GM18526 (cell line): ENCODE results near the gene SLC7A11.

Experiments
- POLR2A ChIP-seq: IDR thresholded peaks from 3 replicates; pipeline ENCODE4 v1.6.1; 2011; ENCODE audit not compliant: insufficient read length; ENCODE audit errors: extremely low read depth

SLC7A11 gene

DNA sequence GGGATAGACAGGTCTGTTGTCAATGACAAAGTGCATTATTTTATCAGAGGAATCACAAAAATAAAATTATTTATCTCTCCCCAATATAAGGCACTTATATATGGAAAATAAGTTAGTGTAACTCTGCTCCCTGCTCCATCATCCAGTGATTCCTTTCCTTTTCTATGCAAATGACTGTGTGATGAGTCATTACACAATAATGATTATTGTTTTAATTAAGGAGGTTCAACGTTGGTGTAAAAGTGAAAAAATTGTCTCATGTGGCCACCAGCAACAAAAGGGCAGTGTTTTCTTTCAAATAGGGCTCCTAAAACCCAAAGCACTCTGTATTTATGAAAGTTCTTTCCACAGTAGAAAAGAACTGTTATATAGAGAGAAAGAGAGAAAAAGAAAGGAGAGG, 16.7 kb downstream of the SLC7A11 start:
- TF ChIP-seq POLR2A, result no peak

- no peak for TF ChIP-seq POLR2A
Measured at GRCh38 chr4:138224614-138225013, 17.5 kb downstream of the SLC7A11 start.

- no peak for TF ChIP-seq POLR2A
Measured at GRCh38 chr4:138223231-138223910, 18.8 kb downstream of the SLC7A11 start.

DNA sequence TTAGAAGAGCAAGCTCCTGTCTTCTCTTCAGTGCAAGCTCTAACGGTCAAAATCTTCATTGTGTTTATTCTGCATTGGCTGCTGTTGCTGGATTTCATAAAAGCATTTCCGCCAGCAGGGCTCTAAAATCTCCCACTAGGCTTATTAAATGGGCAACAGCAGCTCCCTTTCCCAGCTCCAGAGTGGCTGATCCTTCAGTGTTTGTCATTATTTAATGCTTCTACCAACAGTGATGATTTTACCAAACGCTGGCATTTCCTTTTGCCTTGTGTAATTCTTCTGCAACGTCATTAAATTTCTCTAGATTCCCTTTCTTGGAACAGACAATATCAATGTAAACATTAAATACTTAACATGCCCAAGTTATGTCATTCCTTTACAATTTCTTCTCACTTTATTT, 20.1 kb downstream of the SLC7A11 start:
- no peak for TF ChIP-seq POLR2A

- TF ChIP-seq POLR2A, result no peak
Measured at GRCh38 chr4:138218976-138219375, 23.2 kb downstream of the SLC7A11 start.

DNA sequence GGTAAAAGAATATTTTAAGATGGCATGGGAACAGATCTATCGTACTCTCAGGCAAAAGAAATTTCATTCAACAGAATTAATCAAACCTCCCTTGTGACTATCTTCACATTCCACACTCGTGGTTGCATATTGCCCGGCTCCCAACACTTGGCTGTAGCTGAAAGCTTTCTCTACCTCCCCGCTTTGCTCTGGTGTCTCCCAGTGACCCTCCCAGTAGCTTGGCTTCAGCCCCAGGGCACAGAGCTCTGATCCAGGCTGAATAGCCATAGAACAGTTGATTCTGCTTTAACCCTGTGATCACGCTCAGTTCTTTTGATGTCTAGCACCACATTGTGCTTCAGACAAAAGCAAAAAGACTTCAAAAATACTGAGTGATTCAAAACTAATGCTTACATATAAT, 24.6 kb downstream of the SLC7A11 start:
- no peak for TF ChIP-seq POLR2A

- TF ChIP-seq POLR2A, result no peak
Measured at GRCh38 chr4:138216272-138216867, 25.8 kb downstream of the SLC7A11 start.

GRCh38 chr4:138209094-138209493, 33.1 kb downstream of the SLC7A11 start:
- no peak for TF ChIP-seq POLR2A

DNA sequence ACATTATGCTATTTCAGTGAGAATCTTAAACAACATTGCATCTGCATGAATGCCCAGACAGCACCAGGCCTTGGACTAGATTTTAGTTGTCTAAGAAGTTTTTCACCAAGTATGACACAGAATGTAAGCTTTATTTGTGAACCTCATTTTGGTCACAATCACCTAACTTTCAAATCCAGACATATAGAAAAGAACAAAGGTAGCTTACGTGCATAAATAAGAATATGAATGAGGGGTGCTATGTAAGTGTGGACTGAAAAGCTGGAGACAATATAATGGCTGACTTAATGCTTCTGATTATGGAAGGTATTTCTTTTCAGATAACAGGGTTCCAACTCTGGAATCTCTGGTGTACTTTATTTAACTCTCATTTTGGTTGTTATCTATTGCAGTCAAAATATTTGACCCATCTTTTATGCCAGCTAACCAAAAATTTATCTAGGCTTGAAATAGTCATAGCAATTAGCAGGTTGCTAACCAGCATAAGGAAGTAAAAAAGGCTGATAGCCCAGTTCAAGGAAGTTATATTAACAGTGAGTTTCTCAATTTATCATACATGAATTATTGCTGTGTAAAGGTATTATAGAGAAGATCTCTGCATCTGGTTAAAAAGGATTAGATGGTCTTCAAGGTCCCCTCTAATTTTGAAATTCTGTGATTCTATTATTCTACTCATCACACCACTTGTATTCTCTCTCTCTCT, 36.5 kb downstream of the SLC7A11 start:
- no peak for TF ChIP-seq POLR2A

DNA sequence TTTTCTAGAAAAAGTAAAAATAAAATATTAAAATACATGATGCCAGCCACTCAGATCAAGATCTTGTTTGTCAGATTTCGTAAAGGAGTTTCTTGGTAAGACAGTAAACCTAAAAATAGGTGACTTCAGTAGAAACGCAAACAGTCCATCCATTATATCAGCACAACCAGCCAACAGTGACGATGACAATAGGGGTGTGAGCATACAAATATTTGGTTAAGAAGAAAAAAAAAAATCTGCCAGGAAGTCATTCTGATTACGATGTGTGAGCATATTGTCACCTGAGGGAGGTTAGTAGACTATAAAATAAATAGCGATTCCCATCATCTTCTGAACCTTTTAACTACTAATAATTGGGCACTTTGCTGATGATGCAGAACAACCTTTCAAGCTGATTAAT, 37.6 kb downstream of the SLC7A11 start:
- no peak for TF ChIP-seq POLR2A

- no peak for TF ChIP-seq POLR2A
Measured at GRCh38 chr4:138202686-138203085, 39.5 kb downstream of the SLC7A11 start.

GRCh38 chr4:138200236-138200590, 41.9 kb downstream of the SLC7A11 start:
- no peak for TF ChIP-seq POLR2A

DNA sequence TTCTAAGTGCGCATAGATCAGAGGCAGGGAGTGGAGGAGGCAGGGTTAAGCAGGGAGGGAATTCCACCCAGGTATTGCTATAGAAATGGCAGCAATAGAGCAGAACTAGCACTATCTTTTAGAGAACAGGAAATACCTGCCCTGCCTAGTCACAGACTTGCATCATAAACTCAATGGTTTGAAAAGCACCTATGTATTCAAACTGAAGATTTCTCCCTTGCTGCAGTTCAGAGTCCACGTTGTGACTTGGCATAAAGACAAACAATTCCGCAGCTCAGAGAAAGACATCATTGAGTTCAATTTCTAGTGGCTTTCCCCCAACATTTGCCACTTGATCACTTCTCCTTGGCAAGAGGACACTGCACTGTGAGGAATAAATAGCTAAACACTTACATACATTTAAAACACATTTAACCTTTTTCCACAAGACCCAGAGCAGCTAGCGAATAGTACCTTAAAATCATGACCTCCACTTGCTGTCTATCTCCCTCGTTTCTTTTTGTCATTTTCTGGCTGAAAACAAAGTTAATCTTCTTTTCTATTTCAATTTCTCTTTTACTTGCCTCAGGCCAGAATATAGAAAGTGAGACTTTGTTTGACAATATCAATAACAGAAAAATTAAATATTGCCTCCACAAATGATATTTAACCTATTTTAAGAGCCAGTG, 42.4 kb downstream of the SLC7A11 start:
- TF ChIP-seq POLR2A, result no peak

DNA sequence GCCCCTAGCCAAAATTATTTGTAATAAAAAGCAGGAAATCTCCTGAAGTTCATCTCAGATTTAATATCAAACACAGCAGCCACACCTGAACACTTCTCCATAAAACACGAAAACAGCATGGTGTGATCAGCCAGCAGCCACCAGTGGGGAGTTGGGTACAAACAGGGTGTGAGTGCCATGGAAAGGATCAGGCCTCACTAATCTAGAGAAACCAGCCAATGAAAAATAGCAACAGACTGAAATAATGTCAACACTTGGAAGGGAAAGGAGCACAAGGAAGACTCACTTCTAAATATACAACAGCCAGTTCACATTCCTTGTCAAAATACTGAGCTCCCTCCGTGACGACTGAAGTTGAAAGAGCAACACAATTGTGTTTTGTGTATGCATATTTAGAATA, 46.0 kb downstream of the SLC7A11 start:
- TF ChIP-seq POLR2A, result no peak

DNA sequence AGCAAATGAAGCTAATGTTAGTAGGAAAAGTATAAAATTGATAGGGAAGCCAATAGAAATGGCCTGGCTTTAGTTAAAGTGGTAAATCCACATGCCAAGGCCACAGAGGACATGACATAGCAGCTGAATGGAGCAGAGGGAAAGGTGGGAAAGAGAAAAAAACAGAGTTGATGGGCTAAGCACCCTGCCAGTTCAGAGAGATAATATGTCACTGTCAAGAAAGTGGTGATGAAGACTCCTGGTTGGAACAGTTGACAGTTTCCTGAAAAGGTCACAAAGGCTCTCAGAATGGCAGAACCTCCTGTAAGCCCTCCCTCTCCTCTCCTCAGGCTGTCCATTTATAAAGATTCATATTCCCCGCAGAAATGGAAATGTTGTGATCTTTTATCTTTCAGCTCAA, 48.2 kb downstream of the SLC7A11 start:
- no peak for TF ChIP-seq POLR2A

GRCh38 chr4:138192113-138192512, 50.0 kb downstream of the SLC7A11 start:
- TF ChIP-seq POLR2A, result no peak
